Endothelial cell of umbilical vein (primary cell): ENCODE results near the gene ASL. TPM values are rescaled to one million over a fixed set of nuclear protein-coding genes. Genes with fewer than 3 reads are reported as not detected.

ENCODE experiments used
- BruUV-seq: library from RNA; stranded (reverse); fragments of 400-500 nt; replicated peaks from 2 replicates; lab custom pipeline; 2021; lab: Mats Ljungman, UMichigan
- CTCF ChIA-PET: fragments of 300-600, 350-600 bp; sonication (Branson Sonifier 250); formaldehyde crosslinking; loops from one replicate; lab custom pipeline; 2021; ENCODE audit warnings: antibody characterized with exemption, inconsistent platforms; lab: Charles Lee
- POLR2A ChIA-PET: fragments of 300-600, 350-600 bp; sonication (Branson Sonifier 250); formaldehyde crosslinking; loops from one replicate; lab custom pipeline; 2021; ENCODE audit warnings: antibody characterized with exemption, inconsistent platforms; lab: Charles Lee
- DNase-seq: peaks from one replicate; pipeline ENCODE4 v3.0.0-alpha.2; 2011; ENCODE audit warnings: low read depth, low spot score
- FAIRE-seq: peaks from 2 replicates; lab custom pipeline; 2011; peaks lifted over from hg19 to GRCh38; lab: Jason Lieb, UNC
- H2AFZ ChIP-seq: 2 replicates; pipeline ENCODE4 v1.6.0; 2012; ENCODE audit warnings: low read depth, low read length, control low read depth, inconsistent platforms
- H3K27ac ChIP-seq: 2 replicates; pipeline ENCODE4 v1.5.1; 2011; ENCODE audit warnings: low read depth, mild to moderate bottlenecking, control low read depth, low read length, moderate library complexity; ENCODE audit not compliant: insufficient read depth
- H3K27me3 ChIP-seq, 2 experiments: 2 replicates each; pipeline versions ENCODE4 v1.6.0 to v1.6.1; 2011; ENCODE audit warnings: low read length in 2 of 2, mixed read lengths in 1 of 2; ENCODE audit not compliant: control insufficient read depth in 2 of 2, insufficient read depth in 2 of 2
- H3K36me3 ChIP-seq, 2 experiments: 2 replicates in 1 of 2; 3 replicates in 1 of 2; pipeline ENCODE4 v1.5.1; 2011; ENCODE audit warnings: low read length in 2 of 2, mild to moderate bottlenecking in 1 of 2, moderate library complexity in 1 of 2; ENCODE audit not compliant: control insufficient read depth in 2 of 2, insufficient read depth in 2 of 2; ENCODE audit errors: extremely low read depth in 1 of 2
- H3K4me1 ChIP-seq: 3 replicates; pipeline ENCODE4 v1.5.1; 2011; ENCODE audit warnings: mild to moderate bottlenecking, low read length; ENCODE audit not compliant: control insufficient read depth, insufficient read depth; ENCODE audit errors: extremely low read depth
- H3K4me2 ChIP-seq: 2 replicates; pipeline ENCODE4 v1.6.1; 2011; ENCODE audit warnings: low read length, control low read depth, mixed read lengths; ENCODE audit not compliant: insufficient read depth
- H3K4me3 ChIP-seq, 3 experiments: fragments of 200-600 bp in 1 of 3; sonication (generic), shearing (Covaris generic) in 1 of 3; replicated peaks in 1 of 3; 2 replicates each; pipeline ENCODE4 v1.5.1; 2011 to 2016; ENCODE audit warnings: control low read depth in 3 of 3, low read length in 3 of 3, mild to moderate bottlenecking in 2 of 3, inconsistent platforms in 1 of 3, low read depth in 1 of 3, moderate library complexity in 1 of 3; ENCODE audit not compliant: insufficient read depth in 1 of 3
- H3K79me2 ChIP-seq: 2 replicates; pipeline ENCODE4 v1.6.0; 2012; ENCODE audit warnings: low read length, inconsistent platforms; ENCODE audit not compliant: control insufficient read depth, insufficient read depth
- H3K9ac ChIP-seq: replicated peaks from 2 replicates; pipeline ENCODE3; 2011; ENCODE audit warnings: low read length, control low read depth; ENCODE audit not compliant: insufficient read depth; ENCODE audit errors: extremely low read depth
- H3K9me1 ChIP-seq: replicated peaks from 3 replicates; pipeline ENCODE4 v1.6.0; 2011; ENCODE audit warnings: mild to moderate bottlenecking, low read length; ENCODE audit not compliant: control insufficient read depth, insufficient read depth; ENCODE audit errors: extremely low read depth
- H3K9me3 ChIP-seq: replicated peaks from 2 replicates; pipeline ENCODE4 v1.5.1; 2012; ENCODE audit warnings: low read length, inconsistent platforms; ENCODE audit not compliant: control insufficient read depth, insufficient read depth
- H4K20me1 ChIP-seq: replicated peaks from 2 replicates; pipeline ENCODE3; 2011; ENCODE audit warnings: mild to moderate bottlenecking, low read length; ENCODE audit not compliant: control insufficient read depth, insufficient read depth; ENCODE audit errors: extremely low read depth
- EZH2 ChIP-seq: IDR thresholded peaks from 2 replicates; pipeline ENCODE4 v1.6.1; 2012; ENCODE audit warnings: borderline replicate concordance, low read depth, mild to moderate bottlenecking, moderate library complexity, low read length, inconsistent platforms; ENCODE audit not compliant: severe bottlenecking
- FOS ChIP-seq: IDR thresholded peaks from 2 replicates; pipeline ENCODE4 v1.6.1; 2011; ENCODE audit warnings: mild to moderate bottlenecking, low read length, moderate library complexity, borderline replicate concordance; ENCODE audit not compliant: insufficient read depth
- GATA2 ChIP-seq: IDR thresholded peaks from 2 replicates; pipeline ENCODE4 v1.7.0; 2011; ENCODE audit warnings: low read depth, mild to moderate bottlenecking, moderate library complexity, mixed read lengths, low read length; ENCODE audit not compliant: insufficient read length, insufficient read depth
- JUN ChIP-seq: IDR thresholded peaks from 2 replicates; pipeline ENCODE4 v1.6.1; 2011; ENCODE audit warnings: borderline replicate concordance, low read depth; ENCODE audit not compliant: insufficient read length, insufficient read depth
- MYC ChIP-seq: IDR thresholded peaks from one replicate; pipeline ENCODE4 v1.6.1; 2011; ENCODE audit warnings: mild to moderate bottlenecking, low read depth, low read length
- POLR2A ChIP-seq: IDR thresholded peaks from 2 replicates; pipeline ENCODE4 v1.6.1; 2012; ENCODE audit warnings: low read depth, mild to moderate bottlenecking, control low read depth, low read length
- POLR2AphosphoS5 ChIP-seq: IDR thresholded peaks from 2 replicates; pipeline ENCODE4 v1.6.1; 2012; ENCODE audit warnings: low read depth, mild to moderate bottlenecking, control low read depth, low read length, moderate library complexity; ENCODE audit not compliant: insufficient read depth
- dilution Hi-C: fragments of 300-500 bp; cut with MboI; formaldehyde crosslinking; loops from one replicate; pipeline ENCODE4 v1.15.0; 2019; ENCODE audit warnings: low sequenced_read_pairs; ENCODE audit not compliant: extremely low pct_ligation_motif_present
- intact Hi-C: fragments of 100-400 bp; cut with micrococcal nuclease; formaldehyde crosslinking; loops from one replicate; pipeline ENCODE4 v1.10.0; 2022
- polyA plus RNA-seq, 4 experiments: library from polyadenylated mRNA; depleted of rRNA in 3 of 4; stranded (reverse) in 3 of 4; unstranded in 1 of 4; fragments of >200 nt; gene quantifications; 2 replicates each; pipeline versions ENCODE4 v1.2.1 to v1.2.3, GENCODE V29; 2011 to 2012; ENCODE audit warnings: missing spikeins in 1 of 4
- total RNA-seq: library from RNA; stranded (reverse); gene quantifications from 2 replicates; pipeline ENCODE4 v1.2.3, GENCODE V29; 2021
- TF ChIP-seq, protein P1 (sequence below): IDR thresholded peaks from 2 replicates; pipeline ENCODE4 v1.6.1; 2011; ENCODE audit not compliant: insufficient read depth, insufficient read length
- TF ChIP-seq, protein P2 (sequence below), 2 donors: IDR thresholded peaks; 1 replicate in 1 of 2; 2 replicates in 1 of 2; pipeline ENCODE4 v1.5.1; 2011; ENCODE audit warnings: low read length in 2 of 2, mild to moderate bottlenecking in 2 of 2, moderate library complexity in 2 of 2, control low read depth in 1 of 2, inconsistent platforms in 1 of 2, low read depth in 1 of 2; ENCODE audit not compliant: insufficient read depth in 1 of 2; ENCODE audit errors: extremely low read depth in 1 of 2

ASL gene
- total and polyA plus RNA-seq, 2 donors (not counting 3 experiments of a cell fraction or from before 2014, with no cell fraction given) = 50.5 to 57.8 TPM

DNA sequence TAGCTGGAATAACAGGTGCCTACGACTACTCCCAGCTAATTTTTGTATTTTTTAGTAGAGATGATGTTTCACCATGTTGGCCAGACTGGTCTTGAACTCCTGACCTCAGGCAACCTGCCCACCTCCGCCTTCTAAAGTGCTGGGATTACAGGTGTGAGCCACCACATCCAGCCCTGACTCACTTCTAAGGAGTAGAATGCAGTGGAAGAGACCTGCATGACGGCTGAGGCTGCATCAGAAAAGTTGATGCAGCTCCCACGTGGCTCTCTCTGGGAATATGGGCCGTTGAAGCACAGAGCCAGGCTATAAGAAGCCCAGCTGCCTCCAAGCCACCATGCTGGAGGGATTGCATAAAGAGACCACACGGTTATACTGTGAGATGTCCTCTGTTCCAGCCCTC, 21.6 kb upstream of the ASL start:
- no peaks in the 10 kb centered on the region for H3K79me2 ChIP-seq
- no peaks in the 10 kb centered on the region for H4K20me1 ChIP-seq
- no peaks in the 10 kb centered on the region for H3K9me1 ChIP-seq
- FAIRE-seq (no peak), DNase-seq (no peak)
- no peaks in the 10 kb centered on the region for H3K27me3 ChIP-seq
- POLR2A ChIA-PET = no interaction called here
- TF ChIP-seq POLR2AphosphoS5 (no peak), MYC (no peak), GATA2 (no peak)
- CTCF ChIA-PET = interaction anchor here (1.9 kb wide), 1 partner anchor 24 kb away, joined by 6 read pairs; no protein-coding TSS in a partner anchor
- H2AFZ ChIP-seq = no peak overlapping the region
- no peaks in the 10 kb centered on the region for H3K9me3 ChIP-seq
- no peaks in the 10 kb centered on the region for H3K4me1 ChIP-seq
- no peak overlapping the region for H3K9ac ChIP-seq
- H3K36me3 ChIP-seq = no peaks in the 10 kb centered on the region
- H3K27ac ChIP-seq = no peak overlapping the region
- H3K4me2 ChIP-seq = no peak overlapping the region
- BruUV-seq = no TSS peak
- H3K4me3 ChIP-seq = no peak overlapping the region
- intact Hi-C loops (no loop called here), dilution Hi-C loops (no loop called here)

DNA sequence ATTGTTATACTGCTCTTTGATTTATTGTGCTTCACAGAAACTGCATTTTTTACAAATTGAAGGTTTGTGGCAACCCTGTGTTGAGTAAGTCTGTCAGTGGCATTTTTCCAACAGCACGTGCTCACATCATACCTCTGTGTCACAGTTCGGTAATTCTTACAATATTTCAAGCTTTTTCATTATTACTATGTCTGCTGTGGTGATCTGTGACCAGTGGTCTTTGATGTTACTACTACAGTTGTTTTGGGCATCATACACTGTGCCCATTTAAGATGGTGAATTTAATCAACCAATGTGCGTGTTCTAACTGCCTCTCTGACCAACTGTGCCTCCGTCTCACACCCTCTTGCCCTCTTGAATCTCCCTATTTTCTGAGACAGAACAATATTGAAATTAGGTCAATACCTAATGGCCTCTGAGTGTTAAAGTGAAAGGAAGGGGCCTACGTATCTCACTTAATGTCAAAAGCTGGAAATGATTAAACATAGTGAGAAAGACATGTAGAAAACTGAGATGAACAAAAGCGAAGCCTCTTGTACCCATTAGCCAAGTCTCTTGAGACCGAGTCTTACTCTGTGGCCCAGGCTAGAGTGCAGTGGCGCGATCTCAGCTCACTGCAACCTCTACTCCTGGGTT, 20.2 kb upstream of the ASL start:
- no peak for FAIRE-seq
- no TSS peak for BruUV-seq
- H3K27ac ChIP-seq = no peak overlapping the region
- no peaks in the 10 kb centered on the region for H3K36me3 ChIP-seq
- no peaks in the 10 kb centered on the region for H3K4me1 ChIP-seq
- dilution Hi-C loops (no loop called here), intact Hi-C loops (no loop called here)
- H3K4me2 ChIP-seq = no peak overlapping the region
- no peaks in the 10 kb centered on the region for H3K27me3 ChIP-seq
- H3K79me2 ChIP-seq = no peaks in the 10 kb centered on the region
- ChIA-PET CTCF (interaction anchor here (0.6 kb wide), 1 partner anchor 25 kb away, joined by 3 read pairs; no protein-coding TSS in a partner anchor), POLR2A (no interaction called here)
- no peaks in the 10 kb centered on the region for H4K20me1 ChIP-seq
- no peaks in the 10 kb centered on the region for H3K9me1 ChIP-seq
- H2AFZ ChIP-seq = no peak overlapping the region
- no peak overlapping the region for H3K4me3 ChIP-seq
- DNase-seq = no peak
- H3K9me3 ChIP-seq = no peaks in the 10 kb centered on the region
- TF ChIP-seq FOS (no peak), JUN (no peak), POLR2AphosphoS5 (no peak), MYC (no peak), GATA2 (no peak), POLR2A (no peak), EZH2 (no peak)
- TF ChIP-seq, protein P1, sequence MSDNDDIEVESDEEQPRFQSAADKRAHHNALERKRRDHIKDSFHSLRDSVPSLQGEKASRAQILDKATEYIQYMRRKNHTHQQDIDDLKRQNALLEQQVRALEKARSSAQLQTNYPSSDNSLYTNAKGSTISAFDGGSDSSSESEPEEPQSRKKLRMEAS = no peak
- TF ChIP-seq, protein P2, sequence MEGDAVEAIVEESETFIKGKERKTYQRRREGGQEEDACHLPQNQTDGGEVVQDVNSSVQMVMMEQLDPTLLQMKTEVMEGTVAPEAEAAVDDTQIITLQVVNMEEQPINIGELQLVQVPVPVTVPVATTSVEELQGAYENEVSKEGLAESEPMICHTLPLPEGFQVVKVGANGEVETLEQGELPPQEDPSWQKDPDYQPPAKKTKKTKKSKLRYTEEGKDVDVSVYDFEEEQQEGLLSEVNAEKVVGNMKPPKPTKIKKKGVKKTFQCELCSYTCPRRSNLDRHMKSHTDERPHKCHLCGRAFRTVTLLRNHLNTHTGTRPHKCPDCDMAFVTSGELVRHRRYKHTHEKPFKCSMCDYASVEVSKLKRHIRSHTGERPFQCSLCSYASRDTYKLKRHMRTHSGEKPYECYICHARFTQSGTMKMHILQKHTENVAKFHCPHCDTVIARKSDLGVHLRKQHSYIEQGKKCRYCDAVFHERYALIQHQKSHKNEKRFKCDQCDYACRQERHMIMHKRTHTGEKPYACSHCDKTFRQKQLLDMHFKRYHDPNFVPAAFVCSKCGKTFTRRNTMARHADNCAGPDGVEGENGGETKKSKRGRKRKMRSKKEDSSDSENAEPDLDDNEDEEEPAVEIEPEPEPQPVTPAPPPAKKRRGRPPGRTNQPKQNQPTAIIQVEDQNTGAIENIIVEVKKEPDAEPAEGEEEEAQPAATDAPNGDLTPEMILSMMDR (IDR thresholded peaks at IDR 0.05; ENCODE audit: extremely low read depth in 1 of 2, insufficient read depth in 1 of 2, low read depth in 1 of 2, low read length in 2 of 2) = no peak
- no peak overlapping the region for H3K9ac ChIP-seq
